NCI-H2029 treated with DMSO at 0.1 percent for 48 hours (cell line): Measurements from ENCODE around the gene UMAD1.

Experiments
- DNase-seq: peaks from one replicate; lab custom pipeline; 2025; lab: John Stamatoyannopoulos, UW

UMAD1 gene

GRCh38 chr7:7640221-7641128 lies at the start of gene UMAD1:
Gene UMAD1 (plus strand): TSS chr7:7640752. CDS start chr7:7673372, 32,620 bp downstream.
- peak; percentile 98 for DNase-seq

- DNase-seq = no peak
Observed at GRCh38 chr7:7595451-7595850, 45.1 kb upstream of the UMAD1 start.

GRCh38 chr7:7596176-7596575 lies 44.4 kb upstream of the UMAD1 start:
- DNase-seq = no peak

- no peak for DNase-seq
Observed at GRCh38 chr7:7607010-7607409, 33.5 kb upstream of the UMAD1 start.

GRCh38 chr7:7609330-7609729 lies 31.2 kb upstream of the UMAD1 start:
- no peak for DNase-seq

- no peak for DNase-seq
Observed at GRCh38 chr7:7612519-7612918, 28.0 kb upstream of the UMAD1 start.

GRCh38 chr7:7613210-7613609 lies 27.3 kb upstream of the UMAD1 start:
- no peak for DNase-seq

- DNase-seq = no peak
Observed at GRCh38 chr7:7614018-7614741, 26.4 kb upstream of the UMAD1 start.

GRCh38 chr7:7617550-7617949 lies 23.0 kb upstream of the UMAD1 start:
- DNase-seq = no peak

GRCh38 chr7:7618410-7618809 lies 22.1 kb upstream of the UMAD1 start:
- DNase-seq = no peak

GRCh38 chr7:7620236-7620635 lies 20.3 kb upstream of the UMAD1 start:
- no peak for DNase-seq

GRCh38 chr7:7620644-7621210 lies 19.8 kb upstream of the UMAD1 start:
- DNase-seq = no peak

- no peak for DNase-seq
Observed at GRCh38 chr7:7628476-7628875, 12.1 kb upstream of the UMAD1 start.

- no peak for DNase-seq
Observed at GRCh38 chr7:7630626-7631329, 9.8 kb upstream of the UMAD1 start.

- DNase-seq = no peak
Observed at GRCh38 chr7:7639421-7639820, 1.1 kb upstream of the UMAD1 start.

- DNase-seq = no peak
Observed at GRCh38 chr7:7639847-7640220, 718 bp upstream of the UMAD1 start.

GRCh38 chr7:7641129-7641663 lies 644 bp downstream of the UMAD1 start:
- DNase-seq = no peak

- DNase-seq = no peak
Observed at GRCh38 chr7:7642081-7642480, 1.5 kb downstream of the UMAD1 start.

- DNase-seq = no peak
Observed at GRCh38 chr7:7647495-7648036, 7.0 kb downstream of the UMAD1 start.

- DNase-seq = no peak
Observed at GRCh38 chr7:7650682-7651206, 10.2 kb downstream of the UMAD1 start.

GRCh38 chr7:7651479-7651878 lies 10.9 kb downstream of the UMAD1 start:
- DNase-seq = no peak
